GM18951 (cell line): ENCODE results near the gene PDS5B.
"Not testable (repeated sequence)": the region's sequence is repeated elsewhere in the genome, so short reads cannot be mapped to it uniquely, and the experiment has no call there.

Experiments
- POLR2A ChIP-seq: IDR thresholded peaks from 4 replicates; pipeline ENCODE4 v1.6.1; 2011; ENCODE audit warnings: mild to moderate bottlenecking; ENCODE audit not compliant: insufficient read length, insufficient read depth; ENCODE audit errors: extremely low read depth
- in situ Hi-C: fragments of 300-500 bp; cut with MboI; formaldehyde crosslinking; loops from one replicate; pipeline ENCODE4 v1.12.0; 2022; ENCODE audit warnings: low sequenced_read_pairs, mixed read lengths, inconsistent platforms; ENCODE audit not compliant: unreplicated experiment

The PDS5B gene

GRCh38 chr13:32586080-32586900 lies at the start of gene PDS5B:
Gene PDS5B (plus strand): TSS chr13:32586452. CDS start chr13:32648773, 62,321 bp downstream.
- in situ Hi-C loops: loop anchor here (25.0 kb wide), 1 partner anchor 951 kb away; no protein-coding TSS in a partner anchor

GRCh38 chr13:32537580-32538142 lies 48.6 kb upstream of the PDS5B start:
- TF ChIP-seq POLR2A: no peak
- in situ Hi-C loops: no loop called here

More at GRCh38 chr13:32586080-32586900, at the start of gene PDS5B:
- peak; percentile 86 for TF ChIP-seq POLR2A

- TF ChIP-seq POLR2A: no peak
- in situ Hi-C loops: no loop called here
Observed at GRCh38 chr13:32538143-32538620, 48.1 kb upstream of the PDS5B start.

- in situ Hi-C loops: no loop called here
Observed at GRCh38 chr13:32538621-32539246, 47.5 kb upstream of the PDS5B start, which contains the start of gene N4BP2L2. Gene N4BP2L2 (minus strand): TSS chr13:32538795. CDS start chr13:32537027, 1,768 bp downstream.

GRCh38 chr13:32542221-32542620 lies 44.0 kb upstream of the PDS5B start:
- in situ Hi-C loops: no loop called here
- TF ChIP-seq POLR2A: no peak

More at GRCh38 chr13:32538621-32539246, 47.5 kb upstream of the PDS5B start, which contains the start of gene N4BP2L2:
- peak; percentile 42 for TF ChIP-seq POLR2A

GRCh38 chr13:32545083-32545482 lies 41.2 kb upstream of the PDS5B start:
- in situ Hi-C loops: no loop called here
- TF ChIP-seq POLR2A: no peak

GRCh38 chr13:32548837-32549236 lies 37.4 kb upstream of the PDS5B start:
- in situ Hi-C loops: no loop called here
- no peak for TF ChIP-seq POLR2A

GRCh38 chr13:32549788-32550187 lies 36.5 kb upstream of the PDS5B start:
- in situ Hi-C loops: no loop called here
- TF ChIP-seq POLR2A: no peak

- in situ Hi-C loops: no loop called here
Observed at GRCh38 chr13:32553720-32554119, 32.5 kb upstream of the PDS5B start.

GRCh38 chr13:32555613-32556012 lies 30.6 kb upstream of the PDS5B start:
- in situ Hi-C loops: no loop called here
- TF ChIP-seq POLR2A: no peak

More at GRCh38 chr13:32553720-32554119, 32.5 kb upstream of the PDS5B start:
- no peak for TF ChIP-seq POLR2A

- in situ Hi-C loops: not testable (repeated sequence)
Observed at GRCh38 chr13:32560842-32561241, 25.4 kb upstream of the PDS5B start.

- in situ Hi-C loops: loop anchor here (25.0 kb wide), 1 partner anchor 962 kb away; no protein-coding TSS in a partner anchor
Observed at GRCh38 chr13:32575687-32576086, 10.6 kb upstream of the PDS5B start.

GRCh38 chr13:32577032-32577431 lies 9.2 kb upstream of the PDS5B start:
- no peak for TF ChIP-seq POLR2A
- in situ Hi-C loops: loop anchor here (25.0 kb wide), 1 partner anchor 960 kb away; no protein-coding TSS in a partner anchor
